GM10847 (cell line): ENCODE measurements around the gene DLK2.

Experiments used
- POLR2A ChIP-seq: IDR thresholded peaks from 2 replicates; pipeline ENCODE4 v1.6.1; 2011; ENCODE audit not compliant: insufficient read length; ENCODE audit errors: extremely low read depth

The DLK2 gene, protein sequence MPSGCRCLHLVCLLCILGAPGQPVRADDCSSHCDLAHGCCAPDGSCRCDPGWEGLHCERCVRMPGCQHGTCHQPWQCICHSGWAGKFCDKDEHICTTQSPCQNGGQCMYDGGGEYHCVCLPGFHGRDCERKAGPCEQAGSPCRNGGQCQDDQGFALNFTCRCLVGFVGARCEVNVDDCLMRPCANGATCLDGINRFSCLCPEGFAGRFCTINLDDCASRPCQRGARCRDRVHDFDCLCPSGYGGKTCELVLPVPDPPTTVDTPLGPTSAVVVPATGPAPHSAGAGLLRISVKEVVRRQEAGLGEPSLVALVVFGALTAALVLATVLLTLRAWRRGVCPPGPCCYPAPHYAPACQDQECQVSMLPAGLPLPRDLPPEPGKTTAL

GRCh38 chr6:43455531-43456428, at the start of gene DLK2:
Gene DLK2 (minus strand): TSS chr6:43455548. CDS start chr6:43454825, 723 bp downstream.
- no peak for TF ChIP-seq POLR2A

DNA sequence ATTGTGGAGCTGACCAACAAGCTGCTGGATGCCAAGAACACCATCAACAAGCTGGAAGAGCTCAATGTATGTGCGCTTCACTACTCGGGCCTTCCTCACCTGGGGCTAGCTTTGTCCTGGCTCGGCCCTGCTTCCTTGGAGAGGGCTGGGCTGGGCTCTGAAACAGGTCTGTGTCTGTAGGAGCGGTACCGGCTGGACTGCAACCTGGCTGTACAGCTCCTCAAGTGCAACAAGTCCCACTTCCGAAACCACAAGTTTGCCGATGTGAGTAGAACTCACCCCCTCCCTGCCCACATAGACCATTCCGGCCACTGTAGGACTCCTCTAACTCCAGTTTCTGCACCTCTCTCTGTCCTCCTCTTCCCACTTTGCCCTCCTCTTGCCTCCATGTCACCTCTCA, 48.1 kb upstream of the DLK2 start:
- TF ChIP-seq POLR2A = no peak

- TF ChIP-seq POLR2A = no peak
Observed at GRCh38 chr6:43502666-43503065, 47.3 kb upstream of the DLK2 start.

DNA sequence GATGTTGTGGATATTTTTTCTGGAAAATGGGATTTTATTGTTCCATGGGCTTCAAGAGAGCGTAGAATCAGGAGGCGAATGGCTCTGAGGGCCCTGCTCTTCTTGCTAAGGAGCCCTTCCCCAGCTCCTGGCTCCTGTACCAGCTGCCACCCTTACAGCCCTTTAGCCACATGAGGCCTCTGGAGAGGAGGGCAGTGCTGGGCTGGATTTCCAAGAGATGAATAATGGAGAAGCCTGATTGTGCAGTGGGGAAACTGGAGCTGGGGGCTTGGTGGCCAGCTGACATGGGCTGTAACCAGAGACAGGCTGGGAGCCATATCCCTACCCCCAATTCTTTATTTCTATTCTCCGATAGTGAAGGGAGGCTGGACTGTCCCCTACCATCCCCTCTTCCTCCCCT, 45.6 kb upstream of the DLK2 start:
- TF ChIP-seq POLR2A = no peak

DNA sequence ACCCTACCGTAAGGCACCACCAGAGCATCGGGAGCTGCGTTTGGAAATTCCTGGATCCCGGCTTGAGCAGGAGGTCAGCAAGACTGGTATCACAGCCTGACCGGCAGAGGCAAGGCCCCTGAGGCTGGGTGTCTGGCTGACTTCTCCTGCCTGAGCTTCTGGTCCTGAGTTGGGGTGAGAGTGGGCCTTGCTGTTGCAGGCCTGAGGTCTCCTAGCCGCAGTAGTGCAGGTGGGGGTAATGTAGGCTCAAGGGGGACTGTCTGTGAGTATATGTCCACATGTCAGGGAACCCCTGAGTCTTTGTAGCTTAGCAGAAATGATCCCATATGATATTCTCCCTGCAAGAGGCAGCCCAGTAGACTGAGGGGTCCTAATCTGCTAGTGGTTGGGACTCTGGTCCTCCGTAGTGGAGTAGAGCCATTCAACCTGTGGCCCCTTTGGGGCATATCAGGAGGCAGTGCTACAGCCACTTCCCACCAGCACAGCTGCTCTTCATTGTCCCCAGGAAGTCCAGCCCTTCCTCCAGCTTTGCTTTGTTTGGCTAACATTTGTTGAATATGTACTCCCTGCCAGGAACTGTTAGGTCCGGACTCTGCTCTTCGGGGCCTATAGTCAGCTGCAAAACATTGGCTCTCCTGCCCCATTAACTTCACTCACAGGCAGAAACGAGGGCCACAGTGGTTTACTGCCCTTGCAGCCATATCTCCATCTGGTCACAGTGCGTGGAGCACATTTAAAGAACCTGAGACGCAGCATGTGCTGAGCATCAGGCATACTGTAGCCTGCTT, 43.9 kb upstream of the DLK2 start:
- TF ChIP-seq POLR2A = no peak

DNA sequence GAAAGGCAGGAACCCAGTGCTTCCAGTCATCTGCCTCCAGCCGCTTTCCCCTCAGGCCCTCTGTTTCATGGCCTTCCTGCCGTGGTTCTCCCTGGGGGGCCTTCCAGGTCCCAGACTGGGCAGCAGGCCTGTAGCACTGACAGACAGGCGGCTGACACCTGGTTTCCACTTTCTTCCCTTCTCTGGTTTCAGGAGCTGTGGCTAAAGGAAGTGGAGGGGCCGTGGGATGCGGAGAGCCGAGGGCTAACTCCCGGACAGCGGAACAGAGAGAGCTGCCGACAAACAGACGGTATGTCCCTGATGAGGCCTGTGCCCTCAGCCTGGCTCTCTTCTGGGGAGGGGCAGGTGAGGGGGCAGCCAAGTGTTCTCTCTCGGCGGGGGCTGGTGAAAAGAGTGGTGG, 42.3 kb upstream of the DLK2 start:
- no peak for TF ChIP-seq POLR2A

DNA sequence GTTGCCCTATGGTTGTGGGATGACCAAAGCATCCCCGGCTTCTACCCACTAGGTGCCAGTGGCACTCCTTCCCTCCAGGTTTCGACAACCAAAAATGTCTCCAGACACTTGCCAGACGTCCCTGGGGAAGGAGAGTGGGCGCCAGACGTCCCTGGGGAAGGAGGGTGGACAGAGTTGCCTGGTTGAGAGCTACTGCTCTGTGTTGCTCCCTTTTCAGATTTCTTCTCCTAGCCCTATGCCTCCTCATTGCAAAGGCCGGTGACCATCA, 41.7 kb upstream of the DLK2 start:
- TF ChIP-seq POLR2A = no peak

DNA sequence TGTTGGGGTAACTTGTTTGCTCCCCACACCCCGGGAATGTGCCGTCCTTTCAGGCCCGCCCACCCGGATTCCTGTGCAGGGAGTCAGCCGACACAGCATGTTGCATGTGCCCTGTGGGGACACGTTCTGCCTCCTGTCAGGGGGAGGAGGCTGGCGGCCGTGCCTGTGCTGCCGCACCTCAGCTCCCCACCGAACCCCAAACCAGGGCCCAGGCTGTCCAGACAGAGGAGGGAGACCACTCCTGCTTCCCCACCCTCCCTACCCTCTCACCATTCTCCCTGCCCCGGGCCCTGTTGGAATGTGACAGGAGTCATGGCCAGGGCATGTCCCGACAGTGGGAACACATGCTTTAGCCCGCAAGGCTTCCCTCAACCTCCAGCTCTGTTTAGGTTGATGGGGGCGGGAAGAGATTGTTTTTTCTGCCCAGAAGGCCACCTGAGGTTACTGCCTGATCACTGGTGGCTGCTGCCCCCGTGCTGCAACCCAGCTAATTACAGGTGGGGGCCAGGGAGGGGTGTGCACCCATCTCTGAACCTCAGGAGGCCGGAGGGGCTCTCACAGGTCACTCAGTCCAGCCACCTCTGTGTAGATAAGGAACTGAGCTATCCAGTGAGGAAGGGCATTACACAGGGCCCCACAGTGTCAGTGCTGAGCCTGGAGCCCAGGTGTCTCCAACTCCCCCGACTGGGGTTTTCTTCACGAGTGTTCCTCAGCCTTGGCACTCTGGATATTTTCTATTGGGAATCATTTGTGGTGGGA, 41.2 kb upstream of the DLK2 start:
- TF ChIP-seq POLR2A = no peak

GRCh38 chr6:43495409-43495941, 40.1 kb upstream of the DLK2 start:
- no peak for TF ChIP-seq POLR2A

- no peak for TF ChIP-seq POLR2A
Observed at GRCh38 chr6:43494766-43495165, 39.4 kb upstream of the DLK2 start.

DNA sequence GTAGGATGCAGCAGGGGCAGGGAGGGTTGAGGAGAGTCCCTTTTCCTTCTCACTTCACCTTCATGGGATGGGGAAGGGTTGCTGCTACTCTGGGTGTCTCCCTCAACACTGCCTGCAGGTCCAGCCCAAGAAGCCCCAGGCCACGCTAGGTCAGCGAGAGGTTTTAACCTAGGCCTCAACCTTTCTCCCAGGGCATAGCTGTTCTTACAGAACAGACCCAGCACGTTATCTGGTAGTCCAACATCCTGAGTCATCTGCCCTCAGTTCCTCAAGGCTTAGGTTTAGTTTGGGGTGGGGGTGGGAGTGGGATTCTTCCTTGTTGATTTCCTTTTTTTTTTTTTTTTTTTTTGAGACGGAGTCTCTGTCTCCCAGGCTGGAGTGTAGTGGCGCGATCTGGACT, 39.0 kb upstream of the DLK2 start:
- no peak for TF ChIP-seq POLR2A

- no peak for TF ChIP-seq POLR2A
Observed at GRCh38 chr6:43493833-43494232, 38.5 kb upstream of the DLK2 start.

- no peak for TF ChIP-seq POLR2A
Observed at GRCh38 chr6:43493230-43493629, 37.9 kb upstream of the DLK2 start.

DNA sequence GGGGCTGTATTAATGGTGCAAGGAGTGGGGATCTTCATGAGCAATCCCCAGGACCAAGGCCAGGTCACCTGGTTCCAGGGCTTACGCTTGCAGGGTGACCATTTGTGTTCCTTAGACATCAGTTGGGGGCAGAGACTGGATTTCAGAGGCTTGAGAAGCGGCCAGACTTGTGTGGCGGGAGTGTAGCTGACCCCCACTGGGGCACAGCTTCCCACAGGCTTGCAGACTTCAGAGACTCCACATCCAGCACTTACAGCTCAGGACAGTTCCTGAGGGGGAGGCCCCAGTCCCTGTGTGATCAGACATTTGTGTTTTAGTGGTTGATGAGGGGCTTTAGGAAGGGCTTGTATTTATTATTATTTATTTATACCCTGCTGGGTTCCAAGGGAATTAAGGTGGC, 37.3 kb upstream of the DLK2 start:
- TF ChIP-seq POLR2A = no peak

GRCh38 chr6:43491750-43492661, 36.7 kb upstream of the DLK2 start:
- TF ChIP-seq POLR2A = no peak
